GM12875 (cell line): ENCODE data around the gene GALNT13.

Source experiments
- H3K4me3 ChIP-seq: one replicate; pipeline ENCODE4 v1.5.1; 2011; ENCODE audit warnings: low read depth, low read length, control low read depth
- CTCF ChIP-seq: IDR thresholded peaks from 2 replicates; pipeline ENCODE4 v1.5.1; 2011; ENCODE audit warnings: low read depth, mild to moderate bottlenecking, control low read depth, inconsistent platforms, low read length, moderate library complexity, borderline replicate concordance; ENCODE audit not compliant: insufficient read depth

The GALNT13 gene

DNA sequence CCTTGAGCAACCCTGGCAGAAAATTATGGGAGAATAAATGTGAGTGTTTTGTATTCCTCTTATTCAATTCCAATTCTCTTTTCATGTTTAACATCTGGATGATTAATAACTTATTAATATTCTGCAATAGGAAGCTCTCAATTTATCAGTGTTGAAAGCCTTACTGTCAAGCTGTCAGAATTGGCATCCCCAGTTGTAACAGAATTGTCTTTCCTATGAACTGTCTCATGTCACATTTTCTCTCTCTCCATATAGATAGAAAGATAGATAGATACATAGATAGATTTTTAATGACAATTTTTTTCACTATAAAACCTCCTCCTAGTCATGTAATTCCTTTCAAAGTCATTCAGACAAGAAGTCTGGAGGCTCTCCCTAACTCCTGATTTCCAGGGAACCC, 331.5 kb downstream of the GALNT13 start:
- H3K4me3 ChIP-seq = no peak overlapping the region
- TF ChIP-seq CTCF = no peak

DNA sequence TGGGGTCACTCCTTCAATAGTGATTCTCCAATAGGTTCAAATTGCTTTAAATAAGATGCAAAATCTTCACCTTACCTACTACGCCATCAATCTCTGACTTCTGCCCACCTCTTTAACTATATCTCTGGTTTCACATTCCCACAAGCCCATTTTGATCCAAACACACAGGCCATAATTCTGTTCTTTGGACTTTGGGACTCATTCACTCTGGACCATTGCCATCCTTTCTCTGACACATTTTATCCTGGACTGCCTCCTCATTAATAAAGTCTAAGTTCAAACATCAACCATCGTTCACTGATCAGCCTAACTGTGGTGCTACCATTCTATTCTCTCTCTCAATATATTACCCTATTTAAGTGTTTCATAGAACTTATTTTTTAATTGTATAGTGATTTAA, 332.2 kb downstream of the GALNT13 start:
- TF ChIP-seq CTCF = no peak
- H3K4me3 ChIP-seq = no peak overlapping the region

DNA sequence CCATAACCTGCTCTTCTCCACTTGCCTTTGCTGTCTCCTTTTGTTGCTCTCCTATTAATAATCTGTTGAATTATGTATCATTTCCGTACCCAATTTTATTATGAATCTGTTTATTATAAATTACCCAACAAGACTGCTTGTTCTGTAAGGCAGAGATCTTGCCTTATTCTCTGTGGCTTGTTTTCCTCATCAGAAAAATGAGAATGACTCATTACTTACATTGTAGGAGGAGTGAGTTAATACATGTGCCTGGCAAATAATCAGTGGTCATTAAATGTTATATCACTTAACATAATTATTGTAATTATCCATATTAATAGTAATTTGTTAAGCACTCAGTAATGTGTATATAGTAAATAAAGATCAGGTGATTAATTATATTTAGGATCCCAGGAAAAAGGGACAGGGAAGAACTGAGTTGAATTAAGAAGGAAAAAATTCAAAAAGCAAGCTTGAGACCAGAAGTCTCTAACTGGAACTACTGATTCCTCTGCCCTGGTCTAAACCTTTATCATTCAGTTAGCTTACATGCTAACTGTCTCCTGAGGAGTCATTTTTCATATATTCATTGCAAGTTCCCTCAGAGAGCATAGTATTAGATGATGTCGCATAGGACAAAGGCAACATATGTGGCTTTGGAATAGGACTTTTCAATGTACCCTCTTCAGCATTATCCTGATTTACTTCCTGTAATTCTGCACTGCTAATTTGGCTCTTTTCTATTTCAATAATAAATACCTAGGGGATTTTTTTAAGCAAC, 335.7 kb downstream of the GALNT13 start:
- no peak for TF ChIP-seq CTCF
- H3K4me3 ChIP-seq = no peak overlapping the region

DNA sequence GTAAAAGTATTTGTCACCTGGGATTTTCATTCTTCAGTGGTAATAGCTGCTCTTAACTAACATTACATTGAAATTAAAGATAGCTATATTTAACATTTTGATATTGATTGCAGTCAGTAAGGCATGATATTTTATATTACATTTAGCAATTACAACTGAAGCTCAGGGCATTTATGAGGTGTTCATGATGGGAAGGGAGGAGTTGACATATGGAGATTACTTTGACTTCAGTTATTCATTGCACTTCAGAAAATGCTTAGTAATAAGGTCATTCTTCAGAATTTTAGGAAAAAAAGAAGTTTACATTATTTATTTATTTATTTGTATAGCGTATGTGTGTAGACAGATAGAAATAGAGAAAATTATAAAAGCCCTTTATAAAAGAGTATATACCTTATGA, 352.0 kb downstream of the GALNT13 start:
- TF ChIP-seq CTCF = no peak
- H3K4me3 ChIP-seq = no peak overlapping the region

DNA sequence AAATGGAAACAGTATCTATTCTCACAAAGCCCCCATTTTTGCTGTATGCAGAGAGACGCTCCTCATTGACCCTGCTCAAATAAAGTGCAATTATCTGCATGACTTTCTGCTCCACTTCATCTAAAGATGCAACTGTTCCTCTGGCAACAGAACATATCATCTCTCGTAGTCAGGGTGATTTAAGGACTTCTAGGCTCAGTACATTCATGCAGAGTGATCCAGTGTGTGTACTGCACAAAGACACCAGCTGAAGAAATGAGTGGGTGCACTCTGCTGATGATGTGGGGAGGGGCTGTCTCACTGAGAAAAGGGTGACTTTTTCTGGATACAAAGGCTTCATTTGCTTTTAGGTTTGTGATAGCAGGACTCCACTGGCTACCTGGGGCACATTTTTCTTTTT, 355.2 kb downstream of the GALNT13 start:
- no peak overlapping the region for H3K4me3 ChIP-seq
- no peak for TF ChIP-seq CTCF

- TF ChIP-seq CTCF = no peak
- H3K4me3 ChIP-seq = no peak overlapping the region
Measured at GRCh38 chr2:154228566-154229280, 357.0 kb downstream of the GALNT13 start.

GRCh38 chr2:154229966-154230365, 358.2 kb downstream of the GALNT13 start:
- no peak overlapping the region for H3K4me3 ChIP-seq
- TF ChIP-seq CTCF = no peak
